Chondrocyte (in vitro differentiated cells): Measurements from ENCODE around the gene CEP68. TPM values are rescaled to one million over a fixed set of nuclear protein-coding genes. Genes with fewer than 3 reads are reported as not detected.
A peak's percentile ranks its signal among the peaks of the same experiment; 100 is the strongest.

Source experiments
- DNase-seq: peaks from one replicate; pipeline ENCODE4 v3.0.0; 2021; ENCODE audit warnings: mixed read lengths, low spot score
- H3K27ac Mint-ChIP-seq: one replicate; pipeline ENCODE4 v1.8.0; 2021; ENCODE audit warnings: mild to moderate bottlenecking, moderate library complexity, mixed read lengths; ENCODE audit not compliant: unreplicated experiment
- H3K27me3 Mint-ChIP-seq: 2 replicates; pipeline ENCODE4 v1.8.0; 2021; ENCODE audit warnings: low read depth, mixed read lengths
- H3K36me3 Mint-ChIP-seq: 2 replicates; pipeline ENCODE4 v1.8.0; 2021; ENCODE audit warnings: low read depth, mixed read lengths
- H3K4me1 Mint-ChIP-seq: 2 replicates; pipeline ENCODE4 v1.8.0; 2021; ENCODE audit warnings: low read depth, mild to moderate bottlenecking, mixed read lengths
- H3K4me3 Mint-ChIP-seq: one replicate; pipeline ENCODE4 v1.8.0; 2021; ENCODE audit warnings: mild to moderate bottlenecking, moderate library complexity, mixed read lengths; ENCODE audit not compliant: unreplicated experiment
- H3K9me3 Mint-ChIP-seq: 2 replicates; pipeline ENCODE4 v1.8.0; 2021; ENCODE audit warnings: low read depth, mixed read lengths
- total RNA-seq: library from RNA; stranded (reverse); gene quantifications from 3 replicates; pipeline ENCODE4 v1.2.1, GENCODE V29; 2021
- TF ChIP-seq, protein P1 (sequence below): fragments of 200-600 bp; sonication (generic); IDR thresholded peaks from 2 replicates; pipeline ENCODE4 v1.5.0; 2021; ENCODE audit warnings: antibody characterized with exemption, mild to moderate bottlenecking, moderate library complexity

The CEP68 gene
- total RNA-seq, 1 donor from 2014 or later, result 12.2 TPM

GRCh38 chr2:65075605-65076344, 19.6 kb downstream of the CEP68 start:
- no peak for DNase-seq
- no peaks in the 10 kb centered on the region for H3K9me3 Mint-ChIP-seq
- H3K27ac Mint-ChIP-seq, result peak overlapping the region; percentile 74
- no peaks in the 10 kb centered on the region for H3K27me3 Mint-ChIP-seq
- TF ChIP-seq, protein P1, sequence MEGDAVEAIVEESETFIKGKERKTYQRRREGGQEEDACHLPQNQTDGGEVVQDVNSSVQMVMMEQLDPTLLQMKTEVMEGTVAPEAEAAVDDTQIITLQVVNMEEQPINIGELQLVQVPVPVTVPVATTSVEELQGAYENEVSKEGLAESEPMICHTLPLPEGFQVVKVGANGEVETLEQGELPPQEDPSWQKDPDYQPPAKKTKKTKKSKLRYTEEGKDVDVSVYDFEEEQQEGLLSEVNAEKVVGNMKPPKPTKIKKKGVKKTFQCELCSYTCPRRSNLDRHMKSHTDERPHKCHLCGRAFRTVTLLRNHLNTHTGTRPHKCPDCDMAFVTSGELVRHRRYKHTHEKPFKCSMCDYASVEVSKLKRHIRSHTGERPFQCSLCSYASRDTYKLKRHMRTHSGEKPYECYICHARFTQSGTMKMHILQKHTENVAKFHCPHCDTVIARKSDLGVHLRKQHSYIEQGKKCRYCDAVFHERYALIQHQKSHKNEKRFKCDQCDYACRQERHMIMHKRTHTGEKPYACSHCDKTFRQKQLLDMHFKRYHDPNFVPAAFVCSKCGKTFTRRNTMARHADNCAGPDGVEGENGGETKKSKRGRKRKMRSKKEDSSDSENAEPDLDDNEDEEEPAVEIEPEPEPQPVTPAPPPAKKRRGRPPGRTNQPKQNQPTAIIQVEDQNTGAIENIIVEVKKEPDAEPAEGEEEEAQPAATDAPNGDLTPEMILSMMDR, result no peak
- H3K4me1 Mint-ChIP-seq, result peaks cover 32% of the 10 kb centered on the region
- peaks cover 23% of the 10 kb centered on the region for H3K36me3 Mint-ChIP-seq
- no peak overlapping the region for H3K4me3 Mint-ChIP-seq

DNA sequence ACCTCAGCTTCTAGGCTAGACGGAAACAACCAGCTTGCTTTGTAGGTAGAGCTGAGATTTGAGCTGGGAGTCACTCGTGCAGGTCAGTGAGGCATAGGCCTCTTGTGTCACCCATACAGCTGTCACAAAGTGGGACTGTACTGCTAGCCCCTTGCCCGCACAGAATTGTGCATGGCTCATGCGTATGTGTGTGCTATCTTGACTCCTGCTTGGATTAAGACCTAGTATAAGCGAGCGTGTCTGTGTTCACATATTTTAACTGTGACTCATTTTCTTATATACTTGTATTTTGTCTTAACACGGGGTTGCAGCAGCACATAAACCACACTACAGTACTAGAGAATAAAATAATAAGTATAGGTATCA, 20.1 kb downstream of the CEP68 start:
- H3K4me1 Mint-ChIP-seq, result peaks cover 28% of the 10 kb centered on the region
- DNase-seq, result no peak

GRCh38 chr2:65077898-65078297, 21.7 kb downstream of the CEP68 start:
- Mint-ChIP-seq H3K9me3 (no peaks in the 10 kb centered on the region), H3K36me3 (peaks cover 22% of the 10 kb centered on the region), H3K4me1 (peaks cover 23% of the 10 kb centered on the region), H3K27ac (peak overlapping the region; percentile 72), H3K27me3 (no peaks in the 10 kb centered on the region), H3K4me3 (no peak overlapping the region)
- TF ChIP-seq, protein P1, result no peak
- no peak for DNase-seq

More for the DNA sequence above, 20.1 kb downstream of the CEP68 start:
- TF ChIP-seq, protein P1, result no peak
- Mint-ChIP-seq H3K4me3 (no peak overlapping the region), H3K9me3 (no peaks in the 10 kb centered on the region), H3K36me3 (peaks cover 24% of the 10 kb centered on the region), H3K27me3 (no peaks in the 10 kb centered on the region), H3K27ac (peak overlapping the region; percentile 74)

GRCh38 chr2:65079017-65079416, 22.8 kb downstream of the CEP68 start:
- Mint-ChIP-seq H3K27me3 (no peaks in the 10 kb centered on the region), H3K27ac (no peak overlapping the region), H3K4me3 (no peak overlapping the region), H3K9me3 (no peaks in the 10 kb centered on the region), H3K36me3 (peaks cover 26% of the 10 kb centered on the region), H3K4me1 (peaks cover 23% of the 10 kb centered on the region)
- no peak for DNase-seq
- TF ChIP-seq, protein P1, result no peak

- peaks cover 20% of the 10 kb centered on the region for H3K4me1 Mint-ChIP-seq
- DNase-seq, result no peak
- no peak overlapping the region for H3K4me3 Mint-ChIP-seq
- peak overlapping the region; percentile 2 for H3K27ac Mint-ChIP-seq
- H3K27me3 Mint-ChIP-seq, result no peaks in the 10 kb centered on the region
- TF ChIP-seq, protein P1, result no peak
- peaks cover 34% of the 10 kb centered on the region for H3K36me3 Mint-ChIP-seq
- no peaks in the 10 kb centered on the region for H3K9me3 Mint-ChIP-seq
These were observed 25.0 kb downstream of the CEP68 start for GRCh38 chr2:65081232-65081685.
